Measurements from ENCODE around the gene MYOM3. TPM values are rescaled to one million over a fixed set of nuclear protein-coding genes. Genes with fewer than 3 reads are reported as not detected.

The MYOM3 gene
- total and polyA plus RNA-seq, 8 donors = 0.12 to 1.8 (median 0.18) TPM; not detected in 1

GRCh38 chr1:24080131-24080530 lies 31.8 kb downstream of the MYOM3 start:
- Histone ChIP-seq H3K27ac (no peak overlapping the region), H3K4me1 (no peaks in the 10 kb centered on the region), H3K27me3 (no peaks in the 10 kb centered on the region), H3K4me3 (no peak overlapping the region), H3K9me3 (no peaks in the 10 kb centered on the region), H3K36me3 (no peaks in the 10 kb centered on the region)
- no peak for TF ChIP-seq CTCF (IDR thresholded peaks at IDR 0.05)
- no peak for TF ChIP-seq POLR2AphosphoS5 (IDR thresholded peaks at IDR 0.05)
- TF ChIP-seq POLR2A (IDR thresholded peaks at IDR 0.05) = no peak
- TF ChIP-seq EP300 (IDR thresholded peaks at IDR 0.05) = no peak
- WGBS, 5 donors = 41 to 63% (median 51%) methylated on average over 9 to 10 of the region's 10 CpGs
- no peak for DNase-seq
- intact Hi-C loops (cut with DNase I; ENCODE audit: low total_unique reads) = no loop called here

DNA sequence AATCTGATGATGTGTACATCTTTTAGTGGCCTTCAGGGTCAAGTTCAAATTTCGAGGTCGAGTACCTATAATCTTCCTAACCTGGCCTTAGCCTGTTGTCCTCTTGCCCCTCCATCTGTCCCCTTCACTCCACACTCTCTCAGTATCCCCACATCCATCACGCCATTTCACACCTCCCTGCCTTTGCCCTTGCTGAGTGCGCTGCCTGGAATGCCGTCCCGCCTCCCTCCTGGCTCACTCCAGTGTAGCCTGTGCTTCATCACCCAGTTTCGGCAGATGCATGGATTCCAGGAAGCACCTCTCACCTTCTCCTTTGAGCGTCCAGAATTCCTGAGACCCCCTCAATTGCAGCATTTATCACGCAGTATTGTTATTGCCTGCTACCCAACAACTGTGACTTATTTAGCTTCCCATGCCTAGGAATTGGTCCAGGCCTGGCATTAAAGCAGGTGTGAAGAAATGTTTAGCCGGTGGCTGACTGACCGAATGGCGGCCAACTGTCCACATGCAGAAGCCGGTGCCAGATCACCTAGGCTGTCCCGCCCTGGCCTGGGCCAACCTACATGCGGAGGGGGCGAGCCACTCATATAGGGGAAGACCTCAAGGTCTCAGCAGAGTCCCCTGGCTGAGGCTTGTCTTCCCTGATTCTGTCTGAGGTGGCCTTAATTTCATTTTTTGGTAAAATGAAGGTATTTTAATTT lies 34.5 kb downstream of the MYOM3 start:
- WGBS, 5 donors = 84 to 90% (median 89%) methylated on average over 16 of the region's 16 CpGs
- no peak overlapping the region for H3K4me3 ChIP-seq
- H3K4me1 ChIP-seq = no peaks in the 10 kb centered on the region
- TF ChIP-seq CTCF (IDR thresholded peaks at IDR 0.05) = no peak
- no peak for TF ChIP-seq POLR2AphosphoS5 (IDR thresholded peaks at IDR 0.05)
- no peak for TF ChIP-seq POLR2A (IDR thresholded peaks at IDR 0.05)
- TF ChIP-seq EP300 (IDR thresholded peaks at IDR 0.05) = no peak
- no peaks in the 10 kb centered on the region for H3K27me3 ChIP-seq
- no peaks in the 10 kb centered on the region for H3K36me3 ChIP-seq
- H3K9me3 ChIP-seq = no peaks in the 10 kb centered on the region
- intact Hi-C loops (cut with DNase I; ENCODE audit: low total_unique reads) = no loop called here
- no peak for DNase-seq
- H3K27ac ChIP-seq = no peak overlapping the region

DNA sequence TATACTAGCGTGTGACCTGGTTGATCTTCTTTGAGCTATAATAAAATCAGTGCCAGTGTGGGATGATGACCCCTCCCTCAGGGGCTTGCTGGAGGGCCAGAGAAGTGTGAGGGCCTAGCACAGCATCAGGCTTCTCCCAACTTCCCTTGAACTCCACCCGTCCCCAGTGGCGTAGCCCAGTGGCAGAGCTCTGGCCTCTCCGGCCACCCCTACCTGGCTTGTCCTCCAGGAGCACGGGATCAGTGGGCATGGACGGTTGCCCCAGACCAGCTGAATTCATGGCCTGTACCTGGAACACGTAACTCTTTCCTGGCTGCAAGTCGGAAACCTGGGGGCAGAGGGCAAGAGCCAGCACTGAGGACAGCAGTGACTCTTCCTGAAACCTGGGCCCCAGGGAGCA lies 36.0 kb downstream of the MYOM3 start:
- Histone ChIP-seq H3K36me3 (no peaks in the 10 kb centered on the region), H3K9me3 (no peaks in the 10 kb centered on the region), H3K27me3 (no peaks in the 10 kb centered on the region), H3K4me3 (no peak overlapping the region), H3K4me1 (peaks cover 0 to 3% (median 1%) of the 10 kb centered on the region in 4 donors), H3K27ac (no peak overlapping the region)
- TF ChIP-seq POLR2A (IDR thresholded peaks at IDR 0.05) (no peak), CTCF (IDR thresholded peaks at IDR 0.05) (no peak), POLR2AphosphoS5 (IDR thresholded peaks at IDR 0.05) (no peak), EP300 (IDR thresholded peaks at IDR 0.05) (no peak)
- intact Hi-C loops (cut with DNase I; ENCODE audit: low total_unique reads) = no loop called here
- no peak for DNase-seq
- WGBS, 5 donors = 82 to 96% (median 86%) methylated on average over 8 of the region's 8 CpGs

- intact Hi-C loops (cut with DNase I; ENCODE audit: low total_unique reads) = no loop called here
- DNase-seq = no peak
- H3K27me3 ChIP-seq = no peaks in the 10 kb centered on the region
- H3K27ac ChIP-seq = no peak overlapping the region
- no peaks in the 10 kb centered on the region for H3K9me3 ChIP-seq
- 79 to 87% (median 82%) methylated on average over 4 of the region's 4 CpGs for WGBS, 5 donors
- no peak overlapping the region for H3K4me3 ChIP-seq
- no peaks in the 10 kb centered on the region for H3K36me3 ChIP-seq
- TF ChIP-seq CTCF (IDR thresholded peaks at IDR 0.05) (no peak), POLR2A (IDR thresholded peaks at IDR 0.05) (no peak), POLR2AphosphoS5 (IDR thresholded peaks at IDR 0.05) (no peak), EP300 (IDR thresholded peaks at IDR 0.05) (no peak)
- peaks cover 0 to 7% (median 4%) of the 10 kb centered on the region in 4 donors for H3K4me1 ChIP-seq
These were observed 36.4 kb downstream of the MYOM3 start for GRCh38 chr1:24075590-24075854.

All from stomach (tissue), 9 donors.